GM18505 (cell line): ENCODE results near the gene LIPC.

Experiments
- ATAC-seq: cut with Tn5 transposase; IDR thresholded peaks from one replicate; pipeline ENCODE4 v1.9.1; 2021; ENCODE audit not compliant: unreplicated experiment
- POLR2A ChIP-seq: IDR thresholded peaks from 4 replicates; pipeline ENCODE4 v1.6.1; 2011; ENCODE audit warnings: borderline replicate concordance; ENCODE audit not compliant: insufficient read depth, insufficient read length; ENCODE audit errors: extremely low read depth

The LIPC gene

DNA sequence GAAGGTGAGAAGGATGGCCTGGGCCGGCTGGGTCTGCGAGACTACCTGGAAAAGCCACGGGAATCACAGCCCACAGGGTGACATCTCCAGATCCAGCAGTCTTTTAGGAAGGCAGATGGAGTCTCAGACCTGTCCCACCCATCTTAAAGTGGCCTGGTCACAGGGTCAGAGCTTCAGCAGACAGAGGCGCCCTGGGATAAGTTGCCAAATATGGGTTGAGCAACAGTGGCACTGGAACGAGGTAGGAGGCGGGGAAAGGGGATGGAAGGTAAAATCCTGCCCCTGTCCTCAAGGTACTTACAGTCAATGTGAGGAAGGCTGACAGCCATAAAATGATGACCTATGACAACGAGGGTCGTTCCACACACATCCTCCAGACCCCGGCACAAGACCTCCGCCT is 80.7 kb downstream of the LIPC start:
- ATAC-seq = no peak
- TF ChIP-seq POLR2A = no peak

- no peak for ATAC-seq
- TF ChIP-seq POLR2A = no peak
Measured at GRCh38 chr15:58513008-58513407, 81.2 kb downstream of the LIPC start.

DNA sequence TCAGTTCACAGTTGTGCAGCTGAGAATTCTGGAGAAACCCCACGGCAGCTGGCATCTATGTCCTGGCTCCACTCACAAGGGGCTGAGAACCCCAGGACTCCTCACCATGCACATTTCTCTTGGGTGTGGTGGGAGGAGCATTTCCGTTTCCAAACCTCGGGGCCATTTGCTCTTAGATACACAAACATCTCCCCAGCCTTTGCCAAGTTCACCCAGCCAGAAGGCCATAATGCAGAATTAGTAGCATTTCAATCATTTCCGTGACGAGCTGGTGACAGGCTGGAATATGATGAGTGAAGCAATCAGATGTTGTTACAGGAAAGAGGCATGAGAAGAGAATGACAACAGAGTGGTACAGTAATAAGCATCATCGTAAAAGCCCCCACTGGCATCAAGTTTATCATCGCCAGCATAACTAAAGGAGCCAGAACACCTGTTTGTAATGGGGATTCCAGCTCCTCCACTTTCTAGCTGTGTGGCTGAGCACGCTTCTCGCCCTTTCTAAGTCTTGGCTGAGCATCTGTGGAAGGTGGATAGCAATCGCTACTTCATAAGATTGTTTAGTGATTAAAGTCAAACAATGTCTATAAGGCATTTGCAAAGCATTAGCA is 82.0 kb downstream of the LIPC start:
- TF ChIP-seq POLR2A = no peak
- ATAC-seq = no peak

DNA sequence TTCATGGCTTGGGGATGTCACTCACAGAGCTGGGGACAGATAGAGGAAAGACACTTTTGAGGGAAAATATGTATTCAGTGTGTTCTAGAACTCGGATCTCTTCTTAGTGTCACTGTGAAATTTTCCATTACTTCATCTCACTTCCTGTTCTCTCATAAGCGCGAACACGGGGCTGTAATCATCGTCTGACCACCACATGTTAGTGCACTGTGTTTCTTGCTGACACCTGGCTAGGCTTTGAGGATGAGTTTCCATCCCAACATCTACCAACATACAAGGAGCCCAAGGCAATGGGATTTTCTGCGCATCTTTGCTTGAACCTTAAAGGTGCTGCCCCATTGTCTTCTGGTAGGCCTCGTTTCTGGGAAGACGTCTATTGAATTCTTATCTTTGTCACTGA is 84.0 kb downstream of the LIPC start:
- ATAC-seq = no peak
- TF ChIP-seq POLR2A = no peak

- ATAC-seq = no peak
- TF ChIP-seq POLR2A = no peak
Measured at GRCh38 chr15:58517252-58517681, 85.5 kb downstream of the LIPC start.

DNA sequence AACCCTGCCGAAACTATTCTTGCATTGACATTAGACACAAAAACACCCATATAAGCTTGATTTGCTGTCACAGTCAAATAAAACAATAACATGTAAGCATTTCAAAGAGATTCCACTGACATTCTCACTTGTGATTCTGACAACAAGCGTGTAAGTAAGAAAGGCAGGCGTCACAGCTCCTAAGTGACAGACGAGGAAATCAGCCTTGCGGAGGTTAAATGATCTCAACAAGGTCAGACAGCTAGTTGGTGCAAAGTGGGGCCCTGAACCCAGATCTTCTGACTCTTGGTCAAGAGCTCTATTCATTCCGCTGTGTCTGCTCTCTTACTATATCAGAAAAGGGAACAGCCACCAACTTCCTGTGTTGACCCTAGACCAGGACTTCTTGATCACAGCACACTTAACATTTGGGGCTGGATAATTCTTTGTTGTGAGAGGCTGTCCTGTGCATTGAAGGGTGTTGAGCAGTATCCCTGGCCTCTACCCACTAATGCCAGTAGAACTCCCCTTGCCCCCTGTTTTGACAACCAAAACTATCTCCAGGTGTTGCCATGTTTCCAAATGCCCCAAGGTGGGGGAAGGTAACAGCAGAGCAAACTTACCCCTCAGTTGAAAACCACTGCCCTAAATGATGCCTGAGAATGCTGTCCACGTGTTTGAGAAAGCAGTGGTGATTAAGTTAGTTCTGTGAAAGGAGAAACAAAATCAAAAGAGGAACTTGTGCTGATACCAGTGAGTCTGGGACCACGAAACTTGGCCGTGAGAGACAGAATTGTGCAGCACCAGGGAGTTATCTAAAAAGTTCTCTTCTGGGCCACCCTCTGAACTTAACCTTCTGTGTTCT is 86.1 kb downstream of the LIPC start:
- ATAC-seq = peak; percentile 69
- TF ChIP-seq POLR2A = no peak

GRCh38 chr15:58518626-58519025 is 86.8 kb downstream of the LIPC start:
- no peak for ATAC-seq
- TF ChIP-seq POLR2A = no peak

DNA sequence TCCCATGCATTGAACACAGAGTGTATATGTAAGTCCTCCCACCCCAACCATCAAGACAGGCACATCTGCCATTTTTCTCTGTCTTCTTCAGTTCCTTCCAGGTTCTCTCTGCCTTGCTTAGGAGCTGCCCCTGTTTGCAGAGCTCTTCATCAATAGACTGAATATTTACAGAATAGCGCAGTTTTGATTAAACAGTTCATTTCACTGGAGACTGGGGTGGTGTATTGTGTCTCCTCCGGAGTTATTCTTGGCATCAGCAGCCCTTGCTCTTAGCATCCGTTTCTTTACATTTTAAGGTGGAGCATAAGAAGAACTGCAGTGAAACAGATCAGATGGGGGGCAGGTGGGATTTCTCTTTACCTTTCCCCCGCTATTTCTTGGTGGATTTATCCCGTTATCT is 87.7 kb downstream of the LIPC start:
- ATAC-seq = no peak

GRCh38 chr15:58520464-58520863 is 88.7 kb downstream of the LIPC start:
- no peak for ATAC-seq
- no peak for TF ChIP-seq POLR2A

More for the DNA sequence above, 87.7 kb downstream of the LIPC start:
- no peak for TF ChIP-seq POLR2A

DNA sequence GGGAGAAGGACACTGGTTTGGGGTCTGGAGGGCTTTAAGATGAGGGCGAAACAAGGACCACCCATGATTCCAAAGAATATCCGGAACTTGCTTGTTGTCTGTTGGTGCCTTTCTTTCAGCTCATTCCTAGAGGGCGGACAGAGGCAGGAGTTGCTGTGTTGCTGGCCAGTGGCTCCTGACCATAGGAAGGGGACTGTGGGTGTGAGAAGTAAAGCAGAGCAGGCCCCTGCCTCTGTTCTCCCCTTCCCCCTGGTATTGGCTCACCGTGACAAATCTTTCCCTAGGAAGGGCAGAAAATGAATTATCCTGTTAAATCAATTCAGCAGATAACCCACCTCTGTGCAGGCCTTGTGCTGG is 89.1 kb downstream of the LIPC start:
- no peak for ATAC-seq
- TF ChIP-seq POLR2A = no peak

DNA sequence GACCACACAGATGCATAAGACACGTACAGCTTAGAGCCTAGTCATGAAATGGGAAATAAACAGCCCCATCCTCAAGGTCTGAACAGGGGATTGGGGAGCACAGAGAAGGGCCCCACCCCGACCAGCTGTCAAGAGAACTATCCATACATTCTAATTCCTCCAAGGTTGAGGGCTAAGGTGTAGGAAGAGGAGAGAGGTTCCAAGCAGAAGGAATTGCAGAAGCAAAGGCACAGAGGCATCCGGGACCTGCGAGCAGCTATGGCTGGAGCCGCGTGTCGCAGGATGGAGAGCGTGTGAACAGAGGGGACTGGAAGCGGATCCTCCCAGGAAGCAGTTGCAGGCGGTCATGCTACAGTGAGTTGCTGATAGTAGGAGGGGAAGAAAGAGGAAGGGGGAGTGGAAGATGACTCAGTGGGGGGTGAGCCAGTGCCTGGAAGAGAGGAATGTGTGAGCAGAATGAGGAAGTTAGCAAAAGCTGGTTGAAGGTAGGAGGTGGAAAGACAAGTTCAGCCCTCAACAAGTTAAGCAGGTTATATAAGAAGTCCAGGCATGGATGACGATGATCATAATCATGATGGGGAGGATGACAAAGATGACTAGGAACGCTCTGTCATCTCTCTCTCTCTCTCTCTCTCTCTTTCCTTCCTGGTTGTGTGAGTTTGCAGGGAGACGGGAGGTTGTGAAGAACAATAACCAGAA is 89.7 kb downstream of the LIPC start:
- no peak for TF ChIP-seq POLR2A
- no peak for ATAC-seq

GRCh38 chr15:58522391-58522790 is 90.6 kb downstream of the LIPC start:
- no peak for ATAC-seq
- no peak for TF ChIP-seq POLR2A

GRCh38 chr15:58522865-58523264 is 91.1 kb downstream of the LIPC start:
- no peak for ATAC-seq

DNA sequence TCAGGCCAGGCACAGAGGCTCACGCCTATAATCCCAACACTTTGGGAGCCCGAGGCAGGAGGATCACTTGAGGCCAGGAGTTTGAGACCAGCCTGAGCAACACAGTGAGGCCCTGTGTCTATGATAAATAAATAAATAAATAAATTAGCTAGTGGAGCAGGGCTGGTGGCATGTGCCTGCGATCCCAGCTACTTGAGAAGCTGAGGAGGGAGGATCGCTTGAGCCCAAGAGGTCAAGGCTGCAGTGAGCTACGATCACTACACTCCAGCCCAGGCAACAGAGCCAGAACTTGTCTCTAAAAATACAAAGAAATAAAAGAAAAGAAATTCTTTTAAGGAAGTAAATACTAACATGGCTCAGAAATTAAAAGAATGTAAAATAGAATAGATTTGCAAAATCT is 91.8 kb downstream of the LIPC start:
- no peak for ATAC-seq
- no peak for TF ChIP-seq POLR2A

More at GRCh38 chr15:58522865-58523264, 91.1 kb downstream of the LIPC start:
- no peak for TF ChIP-seq POLR2A
